HPDE6-E6E7 (cell line): ENCODE measurements around the gene E2F2.

ENCODE experiments used
- DNase-seq: peaks from one replicate; pipeline ENCODE4 v3.0.0; 2011; ENCODE audit warnings: missing footprints; ENCODE audit errors: extremely low spot score

The E2F2 gene

GRCh38 chr1:23484253-23485001 is 46.6 kb downstream of the E2F2 start:
- peak; percentile 87 for DNase-seq

- no peak for DNase-seq
These were observed 47.4 kb downstream of the E2F2 start, which contains the start of gene ASAP3 for GRCh38 chr1:23483321-23484252. ASAP3 (minus strand) TSS chr1:23484179; CDS start chr1:23484133, 46 bp downstream.

GRCh38 chr1:23481904-23482303 is 49.1 kb downstream of the E2F2 start:
- DNase-seq, result no peak

GRCh38 chr1:23481026-23481597 is 49.9 kb downstream of the E2F2 start:
- no peak for DNase-seq

GRCh38 chr1:23480187-23481025 is 50.6 kb downstream of the E2F2 start:
- DNase-seq, result no peak

GRCh38 chr1:23479666-23479941 is 51.4 kb downstream of the E2F2 start:
- DNase-seq, result no peak

- DNase-seq, result no peak
These were observed 52.0 kb downstream of the E2F2 start for GRCh38 chr1:23478896-23479665.

- peak; percentile 59 for DNase-seq
These were observed 53.5 kb downstream of the E2F2 start for GRCh38 chr1:23477359-23478144.

GRCh38 chr1:23475641-23476040 is 55.4 kb downstream of the E2F2 start:
- no peak for DNase-seq

- DNase-seq, result no peak
These were observed 55.9 kb downstream of the E2F2 start for GRCh38 chr1:23475134-23475628.

- DNase-seq, result no peak
These were observed 57.8 kb downstream of the E2F2 start for GRCh38 chr1:23473037-23473800.

GRCh38 chr1:23472351-23473036 is 58.5 kb downstream of the E2F2 start:
- no peak for DNase-seq

GRCh38 chr1:23471473-23472075 is 59.5 kb downstream of the E2F2 start:
- no peak for DNase-seq

GRCh38 chr1:23470282-23471070 is 60.6 kb downstream of the E2F2 start:
- no peak for DNase-seq

- no peak for DNase-seq
These were observed 61.6 kb downstream of the E2F2 start for GRCh38 chr1:23469372-23469982.

- no peak for DNase-seq
These were observed 64.5 kb downstream of the E2F2 start for GRCh38 chr1:23466423-23466989.

- DNase-seq, result no peak
These were observed 67.7 kb downstream of the E2F2 start for GRCh38 chr1:23463286-23463685.
